Spleen (tissue), 7 donors: ENCODE measurements around the gene AKAP13.

Source experiments
- POLR2AphosphoS5 ChIP-seq, 3 donors: sonication (generic); formaldehyde crosslinking; IDR thresholded peaks; one replicate each; pipeline ENCODE4 v1.5.1; 2017; ENCODE audit warnings: antibody characterized with exemption in 3 of 3
- TF ChIP-seq, protein P1 (sequence below), 11 experiments: fragments of 200-600 bp in 7 of 11; fragments of 450-650 bp in 4 of 11; sonication (generic) in 4 of 11; IDR thresholded peaks in 8 of 11; conservative IDR thresholded peaks in 3 of 11; 1 replicate in 7 of 11; 2 replicates in 4 of 11; pipeline versions ENCODE4 v1.4.0 to v1.8.0; 2016 to 2021; ENCODE audit warnings: antibody characterized with exemption in 11 of 11, inconsistent platforms in 4 of 11, mild to moderate bottlenecking in 1 of 11
- donor health status: DM: no; HTN: no; CAD: no; lungs with moderate emphysema.
- donor health status: DM: no; HTN: no; CAD: no.
- donor health status: DM: no; HTN: no; CAD: no.

GRCh38 chr15:85692321-85692720, 311.9 kb downstream of the AKAP13 start:
- TF ChIP-seq, protein P1, sequence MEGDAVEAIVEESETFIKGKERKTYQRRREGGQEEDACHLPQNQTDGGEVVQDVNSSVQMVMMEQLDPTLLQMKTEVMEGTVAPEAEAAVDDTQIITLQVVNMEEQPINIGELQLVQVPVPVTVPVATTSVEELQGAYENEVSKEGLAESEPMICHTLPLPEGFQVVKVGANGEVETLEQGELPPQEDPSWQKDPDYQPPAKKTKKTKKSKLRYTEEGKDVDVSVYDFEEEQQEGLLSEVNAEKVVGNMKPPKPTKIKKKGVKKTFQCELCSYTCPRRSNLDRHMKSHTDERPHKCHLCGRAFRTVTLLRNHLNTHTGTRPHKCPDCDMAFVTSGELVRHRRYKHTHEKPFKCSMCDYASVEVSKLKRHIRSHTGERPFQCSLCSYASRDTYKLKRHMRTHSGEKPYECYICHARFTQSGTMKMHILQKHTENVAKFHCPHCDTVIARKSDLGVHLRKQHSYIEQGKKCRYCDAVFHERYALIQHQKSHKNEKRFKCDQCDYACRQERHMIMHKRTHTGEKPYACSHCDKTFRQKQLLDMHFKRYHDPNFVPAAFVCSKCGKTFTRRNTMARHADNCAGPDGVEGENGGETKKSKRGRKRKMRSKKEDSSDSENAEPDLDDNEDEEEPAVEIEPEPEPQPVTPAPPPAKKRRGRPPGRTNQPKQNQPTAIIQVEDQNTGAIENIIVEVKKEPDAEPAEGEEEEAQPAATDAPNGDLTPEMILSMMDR (IDR thresholded peaks at IDR 0.05 in 8 of 11, conservative IDR thresholded peaks at IDR 0.05 in 3 of 11): no peak
- no peak for TF ChIP-seq POLR2AphosphoS5 (IDR thresholded peaks at IDR 0.05)
